ENCODE data around the gene ZDHHC19.

ZDHHC19 gene

DNA sequence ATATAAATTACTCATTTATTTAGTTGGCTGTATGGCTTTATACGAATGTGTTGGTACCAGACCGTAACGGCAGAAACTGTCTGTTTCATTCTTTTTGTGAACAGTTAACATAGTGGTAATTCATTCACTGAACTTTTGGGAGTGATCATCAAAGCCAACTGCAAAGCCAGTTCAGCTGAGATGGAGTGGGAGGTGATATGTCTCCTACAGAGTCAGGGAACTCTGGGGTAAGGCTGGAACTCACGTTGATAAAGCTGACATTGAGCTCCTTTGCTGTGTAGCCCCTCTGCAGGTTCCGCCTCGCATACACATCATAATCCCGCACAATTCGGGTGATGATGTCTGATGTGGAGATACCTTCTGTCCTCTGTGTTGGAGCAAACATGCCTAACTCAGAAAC lies 30.5 kb upstream of the ZDHHC19 start:
- TF ChIP-seq, protein P1, sequence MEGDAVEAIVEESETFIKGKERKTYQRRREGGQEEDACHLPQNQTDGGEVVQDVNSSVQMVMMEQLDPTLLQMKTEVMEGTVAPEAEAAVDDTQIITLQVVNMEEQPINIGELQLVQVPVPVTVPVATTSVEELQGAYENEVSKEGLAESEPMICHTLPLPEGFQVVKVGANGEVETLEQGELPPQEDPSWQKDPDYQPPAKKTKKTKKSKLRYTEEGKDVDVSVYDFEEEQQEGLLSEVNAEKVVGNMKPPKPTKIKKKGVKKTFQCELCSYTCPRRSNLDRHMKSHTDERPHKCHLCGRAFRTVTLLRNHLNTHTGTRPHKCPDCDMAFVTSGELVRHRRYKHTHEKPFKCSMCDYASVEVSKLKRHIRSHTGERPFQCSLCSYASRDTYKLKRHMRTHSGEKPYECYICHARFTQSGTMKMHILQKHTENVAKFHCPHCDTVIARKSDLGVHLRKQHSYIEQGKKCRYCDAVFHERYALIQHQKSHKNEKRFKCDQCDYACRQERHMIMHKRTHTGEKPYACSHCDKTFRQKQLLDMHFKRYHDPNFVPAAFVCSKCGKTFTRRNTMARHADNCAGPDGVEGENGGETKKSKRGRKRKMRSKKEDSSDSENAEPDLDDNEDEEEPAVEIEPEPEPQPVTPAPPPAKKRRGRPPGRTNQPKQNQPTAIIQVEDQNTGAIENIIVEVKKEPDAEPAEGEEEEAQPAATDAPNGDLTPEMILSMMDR (IDR thresholded peaks at IDR 0.05; ENCODE audit: low read depth, low read length): no peak
- H3K4me3 ChIP-seq (ENCODE audit: low read depth, low read length): no peak overlapping the region

DNA sequence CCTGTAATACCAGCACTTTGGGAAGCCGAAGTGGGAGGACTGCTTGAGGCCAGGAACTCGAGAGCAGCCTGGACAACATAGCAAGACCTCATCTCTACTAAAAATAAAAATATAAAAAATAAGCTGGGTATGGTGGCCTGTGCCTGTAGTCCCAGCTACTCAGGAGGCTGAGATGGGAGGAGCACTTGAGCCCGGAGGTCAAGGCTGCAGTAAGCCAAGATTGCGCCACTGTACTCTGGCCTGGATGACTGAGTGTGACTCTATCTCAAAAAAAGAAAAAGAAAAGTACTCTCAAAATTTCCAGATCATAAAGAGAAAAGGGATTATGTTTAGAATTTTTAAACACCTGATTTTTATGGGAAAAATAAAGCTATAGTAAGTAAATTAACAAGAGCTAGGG lies 29.2 kb upstream of the ZDHHC19 start:
- H3K4me3 ChIP-seq (ENCODE audit: low read depth, low read length): no peak overlapping the region
- TF ChIP-seq, protein P1 (IDR thresholded peaks at IDR 0.05; ENCODE audit: low read depth, low read length): no peak

DNA sequence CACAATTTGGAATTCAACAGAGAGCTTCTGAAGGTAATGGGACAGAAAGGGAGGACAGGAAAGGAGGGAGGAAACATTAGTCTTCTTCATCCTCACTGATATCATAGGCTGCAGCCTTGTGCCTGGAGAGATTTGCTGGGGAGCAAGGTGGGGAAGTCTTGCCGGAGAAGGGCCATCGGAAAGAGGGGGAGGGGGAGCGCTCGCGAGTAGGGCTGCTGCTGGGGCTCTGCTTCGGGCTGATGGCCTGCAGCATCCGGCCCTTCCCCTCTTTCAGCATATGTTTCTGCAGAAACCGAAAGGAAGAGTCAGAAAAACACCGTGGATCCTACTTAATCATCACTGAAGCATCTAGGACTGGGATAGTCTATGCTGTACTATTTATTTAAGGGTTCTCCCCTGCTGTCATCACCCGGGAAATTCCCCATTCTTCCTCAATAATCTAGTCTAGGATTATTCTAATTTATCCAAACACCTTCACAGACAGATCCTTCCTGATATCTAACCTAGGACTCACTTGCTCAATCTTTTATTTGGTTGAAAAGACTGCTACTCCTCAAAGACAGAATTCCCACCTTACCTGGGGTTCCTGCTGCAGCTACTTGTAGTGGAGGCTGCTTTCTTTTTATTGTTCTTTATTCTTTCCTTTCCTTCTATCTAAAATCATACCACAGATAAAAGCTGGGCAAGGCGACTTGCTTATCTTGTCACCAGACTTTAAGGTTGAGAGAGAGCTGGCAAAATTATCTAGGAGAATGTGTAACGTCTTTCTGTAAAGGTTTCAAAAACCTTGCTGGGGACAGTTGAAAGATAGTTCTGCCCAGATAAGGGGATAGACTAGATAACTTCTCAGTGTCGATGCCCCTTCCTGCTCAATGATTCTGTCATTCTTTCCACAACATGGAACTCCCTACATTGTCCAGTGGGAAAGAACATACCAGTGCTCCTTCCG lies 27.7 kb upstream of the ZDHHC19 start:
- H3K4me3 ChIP-seq (ENCODE audit: low read depth, low read length): no peak overlapping the region
- TF ChIP-seq, protein P1 (IDR thresholded peaks at IDR 0.05; ENCODE audit: low read depth, low read length): no peak

DNA sequence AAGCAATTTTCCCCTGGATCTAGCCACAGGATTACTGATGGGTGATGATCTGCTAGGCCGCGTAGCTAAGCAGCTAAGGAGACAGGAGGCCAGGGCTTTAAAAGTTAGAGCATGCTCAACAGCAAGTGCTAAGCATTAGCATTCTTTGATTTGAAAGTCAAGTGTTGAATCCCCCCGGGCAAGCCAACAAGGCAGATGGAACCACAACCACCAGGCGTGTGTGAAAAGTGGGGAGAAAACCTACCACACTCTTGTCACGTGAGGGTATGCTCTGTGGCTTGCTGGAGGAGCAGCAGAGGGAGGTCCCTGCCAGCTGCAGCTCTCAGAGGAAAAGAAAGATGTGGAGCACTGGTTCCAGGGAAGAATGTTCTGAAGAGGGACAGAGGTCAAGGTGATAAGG lies 26.0 kb upstream of the ZDHHC19 start:
- TF ChIP-seq, protein P1 (IDR thresholded peaks at IDR 0.05; ENCODE audit: low read depth, low read length): no peak

DNA sequence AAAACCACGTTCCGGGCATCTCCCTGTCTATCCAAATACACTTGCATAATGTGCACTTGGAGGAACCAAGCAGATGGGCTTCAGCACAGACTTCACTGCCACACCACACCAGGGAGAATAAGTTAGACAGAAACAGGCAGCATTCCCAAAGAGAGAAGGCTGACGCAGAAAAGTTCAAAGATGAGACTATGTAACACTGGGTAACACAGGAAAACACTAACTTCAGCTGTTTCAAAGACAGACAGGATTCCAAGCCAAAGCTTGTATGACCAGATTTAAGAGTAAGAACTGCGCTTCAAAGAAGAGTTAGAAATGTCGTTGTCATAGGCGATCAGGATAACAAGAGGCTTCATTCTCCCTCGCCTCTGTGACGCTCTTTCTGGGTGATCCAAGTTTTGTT lies 25.0 kb upstream of the ZDHHC19 start:
- TF ChIP-seq, protein P1 (IDR thresholded peaks at IDR 0.05; ENCODE audit: low read depth, low read length): no peak
- H3K4me3 ChIP-seq (ENCODE audit: low read depth, low read length): no peak overlapping the region

More for the DNA sequence above, 26.0 kb upstream of the ZDHHC19 start:
- H3K4me3 ChIP-seq (ENCODE audit: low read depth, low read length): no peak overlapping the region

DNA sequence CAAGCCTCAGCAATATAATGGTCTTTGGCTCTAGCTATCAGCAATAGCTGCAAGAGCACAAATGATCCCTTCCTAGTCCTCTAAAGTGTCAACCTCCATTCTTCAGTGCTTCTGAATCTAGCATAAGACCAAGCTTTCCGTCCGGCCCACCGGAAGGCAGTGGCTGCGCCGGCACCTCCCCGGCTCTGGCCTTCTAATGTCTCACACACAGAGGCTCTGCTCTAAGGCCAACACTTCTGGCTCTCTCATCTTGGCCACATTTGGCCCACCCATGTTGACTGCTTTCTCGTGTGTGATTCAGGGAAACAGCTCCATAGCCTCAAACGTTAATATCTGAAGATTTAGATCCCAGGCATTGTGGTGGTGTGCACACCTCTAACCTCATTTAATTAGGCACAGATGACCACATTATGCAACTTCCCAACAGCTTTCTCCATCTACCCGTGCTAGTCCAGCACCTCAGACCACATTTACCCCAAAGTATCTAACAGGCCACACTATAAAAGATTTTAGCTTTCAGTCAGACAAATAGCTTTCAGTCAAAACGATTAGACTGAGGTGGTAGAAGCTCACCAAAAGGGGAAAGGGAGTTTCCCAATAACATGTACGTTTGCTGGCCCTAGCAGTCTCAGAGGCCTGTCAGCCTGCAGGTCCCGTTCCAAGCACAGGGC lies 24.4 kb upstream of the ZDHHC19 start:
- TF ChIP-seq, protein P1 (IDR thresholded peaks at IDR 0.05; ENCODE audit: low read depth, low read length): no peak
- no peak overlapping the region for H3K4me3 ChIP-seq (ENCODE audit: low read depth, low read length)

DNA sequence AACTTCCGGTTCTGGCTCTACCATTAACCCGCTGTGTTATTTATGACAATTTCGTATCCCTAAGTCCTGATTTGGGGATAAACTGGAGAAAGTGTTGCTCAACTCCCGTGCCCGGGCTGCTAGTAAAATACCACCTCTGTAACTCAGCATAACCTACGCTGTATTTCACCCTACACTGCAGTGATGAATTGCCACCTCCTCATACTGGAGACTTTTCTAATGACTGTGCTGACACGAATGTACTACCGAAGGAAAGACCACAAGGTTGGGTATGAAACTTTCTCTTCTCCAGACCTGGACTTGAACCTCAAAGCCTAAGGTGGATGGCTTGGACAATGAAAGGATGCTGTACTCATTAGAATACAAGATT lies 21.7 kb upstream of the ZDHHC19 start:
- TF ChIP-seq, protein P1 (IDR thresholded peaks at IDR 0.05; ENCODE audit: low read depth, low read length): no peak
- H3K4me3 ChIP-seq (ENCODE audit: low read depth, low read length): no peak overlapping the region

Measured in WI38 (cell line).